Activated CD4-positive, alpha-beta T cell treated with anti-CD3 and anti-CD28 coated beads, Interleukin-2, amount 10 ng/mL, durations not matched to agents 24 days and 14 days (primary cell): ENCODE results near the gene FAM3B. TPM values are rescaled to one million over a fixed set of nuclear protein-coding genes. Genes with fewer than 3 reads are reported as not detected.
A peak's percentile ranks its signal among the peaks of the same experiment; 100 is the strongest.

ENCODE experiments used
- DNase-seq: peaks from one replicate; pipeline ENCODE4 v3.0.0; 2022
- H3K27ac Mint-ChIP-seq: one replicate; pipeline ENCODE4 v1.8.0; 2022; ENCODE audit warnings: mild to moderate bottlenecking, mixed read lengths
- H3K27me3 Mint-ChIP-seq: one replicate; pipeline ENCODE4 v1.8.0; 2022; ENCODE audit warnings: mixed read lengths
- H3K36me3 Mint-ChIP-seq: one replicate; pipeline ENCODE4 v1.8.0; 2022; ENCODE audit warnings: low read depth, mild to moderate bottlenecking, mixed read lengths
- H3K4me1 Mint-ChIP-seq: one replicate; pipeline ENCODE4 v1.8.0; 2021; ENCODE audit warnings: mixed read lengths
- H3K4me3 Mint-ChIP-seq: one replicate; pipeline ENCODE4 v1.8.0; 2022; ENCODE audit warnings: mild to moderate bottlenecking, moderate library complexity, mixed read lengths
- H3K9me3 Mint-ChIP-seq: one replicate; pipeline ENCODE4 v1.8.0; 2021; ENCODE audit warnings: mixed read lengths
- intact Hi-C: fragments of 100-400 bp; cut with micrococcal nuclease; formaldehyde crosslinking; loops from one replicate; pipeline ENCODE4 v1.15.1; 2023
- total RNA-seq: library from RNA; stranded (reverse); gene quantifications from 2 replicates; pipeline ENCODE4 v1.2.3, GENCODE V29; 2022

Gene FAM3B
- total RNA-seq, 1 donor from 2014 or later: not detected

GRCh38 chr21:41363370-41364270 is 47.0 kb downstream of the FAM3B start:
- Mint-ChIP-seq H3K36me3 (peaks cover 38% of the 10 kb centered on the region), H3K4me3 (peak overlapping the region; percentile 89), H3K27ac (peak overlapping the region; percentile 95), H3K27me3 (no peaks in the 10 kb centered on the region), H3K4me1 (peaks cover 66% of the 10 kb centered on the region), H3K9me3 (no peaks in the 10 kb centered on the region)
- DNase-seq: no peak
- intact Hi-C loops: loop anchor here (2.0 to 10.0 kb wide), 4 partner anchors 63 to 1161 kb away; partner anchors contain the start of gene MX1

- no peak for DNase-seq
- Mint-ChIP-seq H3K27me3 (no peaks in the 10 kb centered on the region), H3K4me3 (peak overlapping the region; percentile 89), H3K4me1 (peaks cover 72% of the 10 kb centered on the region), H3K36me3 (peaks cover 38% of the 10 kb centered on the region), H3K9me3 (no peaks in the 10 kb centered on the region), H3K27ac (peak overlapping the region; percentile 59)
- intact Hi-C loops: loop anchor here (5.0 to 10.0 kb wide), 3 partner anchors 77 to 1160 kb away; no protein-coding TSS in a partner anchor
These were observed 47.7 kb downstream of the FAM3B start for GRCh38 chr21:41364308-41364707.

- intact Hi-C loops: loop anchor here (10.0 kb wide), 1 partner anchor 1159 kb away; no protein-coding TSS in a partner anchor
- peaks cover 80% of the 10 kb centered on the region for H3K4me1 Mint-ChIP-seq
- DNase-seq: no peak
- H3K27ac Mint-ChIP-seq: no peak overlapping the region
- H3K4me3 Mint-ChIP-seq: no peak overlapping the region
- H3K36me3 Mint-ChIP-seq: peaks cover 42% of the 10 kb centered on the region
- no peaks in the 10 kb centered on the region for H3K27me3 Mint-ChIP-seq
- no peaks in the 10 kb centered on the region for H3K9me3 Mint-ChIP-seq
These were observed 48.9 kb downstream of the FAM3B start for GRCh38 chr21:41365377-41366107.

GRCh38 chr21:41366522-41367151 is 50.0 kb downstream of the FAM3B start:
- Mint-ChIP-seq H3K27me3 (no peaks in the 10 kb centered on the region), H3K9me3 (no peaks in the 10 kb centered on the region), H3K4me3 (no peak overlapping the region), H3K27ac (peak overlapping the region; percentile 12), H3K36me3 (peaks cover 50% of the 10 kb centered on the region), H3K4me1 (peaks cover 81% of the 10 kb centered on the region)
- intact Hi-C loops: loop anchor here (10.0 kb wide), 1 partner anchor 1158 kb away; no protein-coding TSS in a partner anchor
- DNase-seq: no peak

- DNase-seq: no peak
- Mint-ChIP-seq H3K4me3 (no peak overlapping the region), H3K36me3 (peaks cover 50% of the 10 kb centered on the region), H3K27me3 (no peaks in the 10 kb centered on the region), H3K9me3 (no peaks in the 10 kb centered on the region), H3K4me1 (peaks cover 79% of the 10 kb centered on the region), H3K27ac (peak overlapping the region; percentile 39)
- intact Hi-C loops: loop anchor here (10.0 kb wide), 1 partner anchor 1157 kb away; no protein-coding TSS in a partner anchor
These were observed 50.8 kb downstream of the FAM3B start for GRCh38 chr21:41367301-41367944.

GRCh38 chr21:41367945-41368734 is 51.5 kb downstream of the FAM3B start:
- no peak for DNase-seq
- H3K9me3 Mint-ChIP-seq: no peaks in the 10 kb centered on the region
- peaks cover 48% of the 10 kb centered on the region for H3K36me3 Mint-ChIP-seq
- peaks cover 76% of the 10 kb centered on the region for H3K4me1 Mint-ChIP-seq
- no peak overlapping the region for H3K4me3 Mint-ChIP-seq
- H3K27ac Mint-ChIP-seq: peak overlapping the region; percentile 90
- intact Hi-C loops: loop anchor here (10.0 kb wide), 1 partner anchor 1157 kb away; no protein-coding TSS in a partner anchor
- no peaks in the 10 kb centered on the region for H3K27me3 Mint-ChIP-seq

- peak overlapping the region; percentile 90 for H3K27ac Mint-ChIP-seq
- no peaks in the 10 kb centered on the region for H3K9me3 Mint-ChIP-seq
- H3K36me3 Mint-ChIP-seq: peaks cover 45% of the 10 kb centered on the region
- DNase-seq: no peak
- intact Hi-C loops: loop anchor here (10.0 kb wide), 1 partner anchor 1156 kb away; no protein-coding TSS in a partner anchor
- peak overlapping the region; percentile 83 for H3K4me3 Mint-ChIP-seq
- H3K27me3 Mint-ChIP-seq: no peaks in the 10 kb centered on the region
- peaks cover 73% of the 10 kb centered on the region for H3K4me1 Mint-ChIP-seq
These were observed 52.1 kb downstream of the FAM3B start for GRCh38 chr21:41368735-41369104.

- Mint-ChIP-seq H3K27me3 (no peaks in the 10 kb centered on the region), H3K4me3 (peak overlapping the region; percentile 83), H3K4me1 (peaks cover 70% of the 10 kb centered on the region), H3K36me3 (peaks cover 44% of the 10 kb centered on the region), H3K27ac (peak overlapping the region; percentile 90), H3K9me3 (no peaks in the 10 kb centered on the region)
- peak; percentile 75 for DNase-seq
- intact Hi-C loops: loop anchor here (10.0 kb wide), 1 partner anchor 1155 kb away; no protein-coding TSS in a partner anchor
These were observed 52.7 kb downstream of the FAM3B start for GRCh38 chr21:41369105-41369919.

- intact Hi-C loops: loop anchor here (10.0 kb wide), 1 partner anchor 1155 kb away; no protein-coding TSS in a partner anchor
- H3K4me1 Mint-ChIP-seq: peaks cover 70% of the 10 kb centered on the region
- H3K9me3 Mint-ChIP-seq: no peaks in the 10 kb centered on the region
These were observed 53.6 kb downstream of the FAM3B start for GRCh38 chr21:41369920-41370839.

GRCh38 chr21:41370840-41371684 is 54.5 kb downstream of the FAM3B start:
- peak overlapping the region; percentile 18 for H3K27ac Mint-ChIP-seq
- intact Hi-C loops: no loop called here
- peaks cover 35% of the 10 kb centered on the region for H3K36me3 Mint-ChIP-seq
- no peaks in the 10 kb centered on the region for H3K27me3 Mint-ChIP-seq
- peaks cover 65% of the 10 kb centered on the region for H3K4me1 Mint-ChIP-seq
- DNase-seq: no peak
- peak overlapping the region; percentile 83 for H3K4me3 Mint-ChIP-seq
- H3K9me3 Mint-ChIP-seq: no peaks in the 10 kb centered on the region

More at GRCh38 chr21:41369920-41370839, 53.6 kb downstream of the FAM3B start:
- no peaks in the 10 kb centered on the region for H3K27me3 Mint-ChIP-seq
- H3K4me3 Mint-ChIP-seq: peak overlapping the region; percentile 83
- H3K27ac Mint-ChIP-seq: peak overlapping the region; percentile 84
- H3K36me3 Mint-ChIP-seq: peaks cover 43% of the 10 kb centered on the region
- peak; percentile 85 for DNase-seq
